PC-9 (cell line): ENCODE measurements around the gene POLG2. TPM values are rescaled to one million over a fixed set of nuclear protein-coding genes. Genes with fewer than 3 reads are reported as not detected.

ENCODE experiments used
- BruUV-seq: library from RNA; stranded (reverse); fragments of 400-500 nt; replicated peaks from 2 replicates; lab custom pipeline; 2021; lab: Mats Ljungman, UMichigan
- CTCF ChIA-PET: fragments of 300-600 bp; sonication (Branson Sonifier 250); formaldehyde crosslinking; loops from one replicate; lab custom pipeline; 2022; ENCODE audit warnings: antibody characterized with exemption; lab: Charles Lee
- POLR2A ChIA-PET: fragments of 300-600 bp; sonication (Branson Sonifier 250); formaldehyde crosslinking; loops from one replicate; lab custom pipeline; 2022; ENCODE audit warnings: antibody characterized with exemption; ENCODE audit not compliant: unreplicated experiment; lab: Charles Lee
- DNase-seq, 2 experiments: peaks; one replicate each; pipeline versions ENCODE4 v3.0.0 to v3.0.0-alpha.2; 2015 to 2022; ENCODE audit warnings: mixed read lengths in 1 of 2
- H2AFZ ChIP-seq: fragments of 200-600 bp; sonication (generic); 2 replicates; pipeline ENCODE4 v1.8.1; 2017; ENCODE audit warnings: antibody characterized with exemption
- H3F3A ChIP-seq: fragments of 200-600 bp; sonication (generic); 2 replicates; pipeline ENCODE4 v1.8.1; 2017; ENCODE audit warnings: antibody characterized with exemption, mild to moderate bottlenecking, low read depth; ENCODE audit not compliant: insufficient read depth
- H3K27ac ChIP-seq: fragments of 200-600 bp; sonication (generic); 2 replicates; pipeline ENCODE4 v1.6.1; 2016; ENCODE audit warnings: mixed run types
- H3K27me3 ChIP-seq: fragments of 200-600 bp; sonication (generic); 2 replicates; pipeline ENCODE4 v1.6.1; 2016; ENCODE audit warnings: low read depth, mixed run types; ENCODE audit not compliant: insufficient read depth
- H3K36me3 ChIP-seq: fragments of 200-600 bp; sonication (generic); 2 replicates; pipeline ENCODE4 v1.6.1; 2016; ENCODE audit warnings: low read depth, mixed run types
- H3K4me1 ChIP-seq: fragments of 200-600 bp; sonication (generic); replicated peaks from 2 replicates; pipeline ENCODE4 v1.6.1; 2016; ENCODE audit warnings: mixed run types; ENCODE audit not compliant: insufficient read depth
- H3K4me2 ChIP-seq: fragments of 200-600 bp; sonication (generic); 2 replicates; pipeline ENCODE4 v1.6.1; 2017; ENCODE audit warnings: mixed run types
- H3K4me3 ChIP-seq: fragments of 200-600 bp; sonication (generic); 2 replicates; pipeline ENCODE4 v1.6.1; 2016; ENCODE audit warnings: mixed run types
- H3K79me2 ChIP-seq: fragments of 200-600 bp; sonication (generic); 2 replicates; pipeline ENCODE4 v1.6.1; 2017; ENCODE audit warnings: low read depth, mixed run types
- H3K9me2 ChIP-seq: fragments of 200-600 bp; sonication (generic); 2 replicates; pipeline ENCODE4 v1.8.1; 2017; ENCODE audit warnings: mild to moderate bottlenecking; ENCODE audit not compliant: insufficient read depth
- H3K9me3 ChIP-seq: fragments of 200-600 bp; sonication (generic); 2 replicates; pipeline ENCODE4 v1.8.1; 2016; ENCODE audit warnings: low read depth; ENCODE audit not compliant: insufficient read depth
- H4K20me1 ChIP-seq: fragments of 200-600 bp; sonication (generic); 2 replicates; pipeline ENCODE4 v1.8.1; 2017; ENCODE audit not compliant: insufficient read depth
- CTCF ChIP-seq: fragments of 200-600 bp; sonication (generic); conservative IDR thresholded peaks from 2 replicates; pipeline ENCODE4 v1.6.1; 2017; ENCODE audit warnings: mixed run types, antibody characterized with exemption, mild to moderate bottlenecking, moderate library complexity
- EZH2 ChIP-seq: fragments of 200-600 bp; sonication (generic); IDR thresholded peaks from 2 replicates; pipeline ENCODE4 v1.8.0; 2017; ENCODE audit warnings: antibody characterized with exemption, low read depth
- intact Hi-C: fragments of 100-400 bp; cut with micrococcal nuclease; formaldehyde crosslinking; loops from one replicate; pipeline ENCODE4 v1.10.0; 2022; ENCODE audit not compliant: unreplicated experiment
- total RNA-seq: library from RNA; stranded (reverse); gene quantifications from 2 replicates; pipeline ENCODE4 v1.2.3, GENCODE V29; 2021

Gene POLG2
- total RNA-seq, 1 experiment from 2014 or later: 23.3 TPM

DNA sequence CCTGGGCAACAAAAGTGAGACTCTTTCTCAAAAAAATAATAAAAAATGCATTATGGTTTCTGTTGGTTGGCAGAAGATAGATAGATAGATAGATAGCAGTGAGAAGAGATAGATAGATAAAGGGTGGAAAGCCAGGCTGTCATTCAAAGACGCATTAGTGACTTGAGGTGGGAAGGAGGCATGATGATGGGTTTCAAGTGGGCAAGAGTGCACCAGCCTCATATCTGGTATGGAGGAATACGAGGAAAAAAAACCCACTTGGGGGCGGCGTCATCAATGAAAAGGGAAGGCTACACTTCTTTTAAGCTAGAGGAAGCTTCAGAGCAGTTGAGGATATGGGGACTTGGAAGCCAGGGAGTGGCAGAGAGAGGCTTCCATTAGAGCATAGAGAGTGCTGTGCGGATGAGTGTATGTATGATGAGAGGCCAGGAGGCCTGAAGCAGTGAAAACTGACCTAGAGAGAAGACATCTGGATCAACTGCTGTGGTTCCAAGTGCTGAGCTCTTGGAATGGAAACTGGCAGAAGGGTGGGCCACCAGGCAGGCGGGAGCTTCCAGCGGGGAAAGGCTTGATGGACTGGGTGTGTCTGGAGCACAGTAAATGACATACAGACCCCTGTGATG, 41.8 kb upstream of the POLG2 start:
- intact Hi-C loops: no loop called here
- Histone ChIP-seq H2AFZ (no peak overlapping the region), H3K4me1 (no peaks in the 10 kb centered on the region), H3K36me3 (peaks cover 45% of the 10 kb centered on the region; the same call in 1 of the 2 replicates), H4K20me1 (0 out of 2 replicates have a peak, but pooled peaks cover 1% of the 10 kb centered on the region), H3K9me3 (no peaks in the 10 kb centered on the region), H3K9me2 (no peaks in the 10 kb centered on the region), H3K27ac (no peak overlapping the region), H3K79me2 (no peaks in the 10 kb centered on the region), H3K27me3 (no peaks in the 10 kb centered on the region), H3K4me2 (no peak overlapping the region), H3K4me3 (no peak overlapping the region), H3F3A (peaks cover 84% of the 10 kb centered on the region; the same call in 1 of the 2 replicates)
- POLR2A ChIA-PET: interaction anchor here (0.6 to 0.7 kb wide), 2 partner anchors 32 to 182 kb away, joined by 4 to 5 read pairs; no protein-coding TSS in a partner anchor
- no peak for DNase-seq
- TF ChIP-seq CTCF (no peak), EZH2 (no peak)
- CTCF ChIA-PET: no interaction called here
- BruUV-seq: no TSS peak

GRCh38 chr17:64537488-64537887, 40.6 kb upstream of the POLG2 start:
- intact Hi-C loops: no loop called here

DNA sequence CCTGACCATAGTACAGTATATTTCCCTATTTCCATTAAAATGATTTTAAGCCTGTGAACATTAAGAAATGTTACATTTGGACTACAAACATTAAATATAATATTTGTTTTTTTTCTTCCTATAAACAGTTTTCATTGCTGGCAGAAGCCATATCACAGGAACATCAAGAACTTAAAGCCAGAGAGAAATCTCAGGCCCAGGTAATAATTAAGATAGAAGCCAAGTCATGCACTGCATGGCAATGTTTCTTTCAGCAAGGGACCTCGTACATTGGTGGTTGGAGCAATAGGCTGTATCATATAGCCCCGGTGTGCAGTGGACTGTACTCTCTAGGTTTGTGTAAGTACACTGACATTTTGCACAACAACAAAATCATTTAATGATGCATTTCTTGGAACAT, 40.1 kb upstream of the POLG2 start:
- Histone ChIP-seq H3K4me2 (no peak overlapping the region), H3K9me2 (no peaks in the 10 kb centered on the region), H3K4me3 (no peak overlapping the region), H3K4me1 (no peaks in the 10 kb centered on the region), H3K79me2 (no peaks in the 10 kb centered on the region), H3K27me3 (no peaks in the 10 kb centered on the region), H2AFZ (no peak overlapping the region), H3K27ac (no peak overlapping the region), H3K9me3 (no peaks in the 10 kb centered on the region), H3K36me3 (peaks cover 42% of the 10 kb centered on the region), H4K20me1 (0 out of 2 replicates have a peak, but pooled peaks cover 2% of the 10 kb centered on the region), H3F3A (peaks cover 85% of the 10 kb centered on the region; the same call in 1 of the 2 replicates)
- TF ChIP-seq CTCF (no peak), EZH2 (no peak)
- no TSS peak for BruUV-seq
- intact Hi-C loops: no loop called here
- DNase-seq: no peak
- CTCF ChIA-PET: no interaction called here
- POLR2A ChIA-PET: no interaction called here

More at GRCh38 chr17:64537488-64537887, 40.6 kb upstream of the POLG2 start:
- no peak overlapping the region for H2AFZ ChIP-seq
- H3K9me3 ChIP-seq: no peaks in the 10 kb centered on the region
- no peaks in the 10 kb centered on the region for H3K9me2 ChIP-seq
- no TSS peak for BruUV-seq
- no peak overlapping the region for H3K4me3 ChIP-seq
- peaks cover 40% of the 10 kb centered on the region for H3K36me3 ChIP-seq
- POLR2A ChIA-PET: no interaction called here
- no peak overlapping the region for H3K27ac ChIP-seq
- no peaks in the 10 kb centered on the region for H3K27me3 ChIP-seq
- H3K79me2 ChIP-seq: no peaks in the 10 kb centered on the region
- 0 out of 2 replicates have a peak, but pooled peaks cover 2% of the 10 kb centered on the region for H4K20me1 ChIP-seq
- H3K4me2 ChIP-seq: no peak overlapping the region
- no peaks in the 10 kb centered on the region for H3K4me1 ChIP-seq
- TF ChIP-seq EZH2 (no peak), CTCF (no peak)
- DNase-seq: no peak
- H3F3A ChIP-seq: peaks cover 83% of the 10 kb centered on the region; the same call in 1 of the 2 replicates
- CTCF ChIA-PET: no interaction called here
